ENCODE results near the gene KBTBD7.

The KBTBD7 gene

GRCh38 chr13:41159174-41159573 is 35.2 kb downstream of the KBTBD7 start:
- TF ChIP-seq, protein P1, sequence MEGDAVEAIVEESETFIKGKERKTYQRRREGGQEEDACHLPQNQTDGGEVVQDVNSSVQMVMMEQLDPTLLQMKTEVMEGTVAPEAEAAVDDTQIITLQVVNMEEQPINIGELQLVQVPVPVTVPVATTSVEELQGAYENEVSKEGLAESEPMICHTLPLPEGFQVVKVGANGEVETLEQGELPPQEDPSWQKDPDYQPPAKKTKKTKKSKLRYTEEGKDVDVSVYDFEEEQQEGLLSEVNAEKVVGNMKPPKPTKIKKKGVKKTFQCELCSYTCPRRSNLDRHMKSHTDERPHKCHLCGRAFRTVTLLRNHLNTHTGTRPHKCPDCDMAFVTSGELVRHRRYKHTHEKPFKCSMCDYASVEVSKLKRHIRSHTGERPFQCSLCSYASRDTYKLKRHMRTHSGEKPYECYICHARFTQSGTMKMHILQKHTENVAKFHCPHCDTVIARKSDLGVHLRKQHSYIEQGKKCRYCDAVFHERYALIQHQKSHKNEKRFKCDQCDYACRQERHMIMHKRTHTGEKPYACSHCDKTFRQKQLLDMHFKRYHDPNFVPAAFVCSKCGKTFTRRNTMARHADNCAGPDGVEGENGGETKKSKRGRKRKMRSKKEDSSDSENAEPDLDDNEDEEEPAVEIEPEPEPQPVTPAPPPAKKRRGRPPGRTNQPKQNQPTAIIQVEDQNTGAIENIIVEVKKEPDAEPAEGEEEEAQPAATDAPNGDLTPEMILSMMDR (IDR thresholded peaks at IDR 0.05): no peak

- TF ChIP-seq, protein P1 (IDR thresholded peaks at IDR 0.05): no peak
Observed at GRCh38 chr13:41157048-41157717, 37.2 kb downstream of the KBTBD7 start.

- TF ChIP-seq, protein P1 (IDR thresholded peaks at IDR 0.05): no peak
Observed at GRCh38 chr13:41156620-41157019, 37.7 kb downstream of the KBTBD7 start.

DNA sequence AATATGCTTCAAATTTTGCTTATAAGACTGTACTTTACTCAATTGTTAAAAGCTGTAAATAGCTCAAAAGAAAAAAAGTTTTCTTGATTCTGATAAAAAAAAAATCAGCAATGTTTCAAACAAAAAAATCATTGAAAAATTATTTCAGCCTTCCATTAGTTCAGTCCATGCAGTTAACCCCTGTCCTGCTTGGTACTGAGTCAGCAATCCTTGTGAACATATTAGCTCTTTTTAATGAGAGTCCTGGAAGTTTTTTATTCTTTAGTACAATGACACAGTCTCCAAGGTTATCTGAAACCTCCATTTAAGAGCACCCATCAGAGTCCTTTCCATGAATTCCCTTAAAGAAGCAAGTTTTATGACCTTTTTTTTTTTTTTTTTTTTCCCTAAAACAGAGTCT is 40.3 kb downstream of the KBTBD7 start:
- TF ChIP-seq, protein P1 (IDR thresholded peaks at IDR 0.05): no peak

- TF ChIP-seq, protein P1 (IDR thresholded peaks at IDR 0.05): no peak
Observed at GRCh38 chr13:41152005-41152404, 42.4 kb downstream of the KBTBD7 start.

GRCh38 chr13:41150058-41150457 is 44.3 kb downstream of the KBTBD7 start:
- TF ChIP-seq, protein P1 (IDR thresholded peaks at IDR 0.05): no peak

- TF ChIP-seq, protein P1 (IDR thresholded peaks at IDR 0.05): no peak
Observed at GRCh38 chr13:41148419-41149283, 45.7 kb downstream of the KBTBD7 start.
